GM21576 (cell line): ENCODE measurements around the gene CAPZA3.
"Not testable (repeated sequence)": the region's sequence is repeated elsewhere in the genome, so short reads cannot be mapped to it uniquely, and the experiment has no call there.

Source experiments
- ATAC-seq: cut with Tn5 transposase; IDR thresholded peaks from one replicate; pipeline ENCODE4 v1.9.1; 2021; ENCODE audit warnings: mild to moderate bottlenecking, moderate library complexity; ENCODE audit not compliant: unreplicated experiment

Gene CAPZA3

GRCh38 chr12:18737819-18738218 is at the start of gene CAPZA3, which contains the start of gene PLCZ1:
Gene CAPZA3 (plus strand): TSS chr12:18738119. CDS start chr12:18738269, 150 bp downstream.
Gene PLCZ1 (minus strand): TSS chr12:18738012. CDS start chr12:18737371, 641 bp downstream.
- ATAC-seq = no peak

- ATAC-seq = no peak
Observed at GRCh38 chr12:18689771-18690170, 48.1 kb upstream of the CAPZA3 start.

- ATAC-seq = no peak
Observed at GRCh38 chr12:18690653-18691052, 47.3 kb upstream of the CAPZA3 start.

GRCh38 chr12:18693986-18694385 is 43.9 kb upstream of the CAPZA3 start:
- not testable (repeated sequence) for ATAC-seq

GRCh38 chr12:18696971-18697602 is 40.8 kb upstream of the CAPZA3 start:
- no peak for ATAC-seq

GRCh38 chr12:18700271-18700670 is 37.6 kb upstream of the CAPZA3 start:
- no peak for ATAC-seq

GRCh38 chr12:18703321-18703720 is 34.6 kb upstream of the CAPZA3 start:
- no peak for ATAC-seq

GRCh38 chr12:18703911-18704310 is 34.0 kb upstream of the CAPZA3 start:
- ATAC-seq = no peak

- no peak for ATAC-seq
Observed at GRCh38 chr12:18706798-18707197, 31.1 kb upstream of the CAPZA3 start.

GRCh38 chr12:18716236-18716635 is 21.7 kb upstream of the CAPZA3 start:
- no peak for ATAC-seq

GRCh38 chr12:18718462-18718861 is 19.5 kb upstream of the CAPZA3 start:
- ATAC-seq = no peak

GRCh38 chr12:18719922-18720510 is 17.9 kb upstream of the CAPZA3 start:
- ATAC-seq = no peak

- ATAC-seq = no peak
Observed at GRCh38 chr12:18720690-18721089, 17.2 kb upstream of the CAPZA3 start.

GRCh38 chr12:18721452-18721851 is 16.5 kb upstream of the CAPZA3 start:
- ATAC-seq = no peak

GRCh38 chr12:18723752-18724151 is 14.2 kb upstream of the CAPZA3 start:
- ATAC-seq = no peak

GRCh38 chr12:18731156-18731555 is 6.8 kb upstream of the CAPZA3 start:
- ATAC-seq = no peak

GRCh38 chr12:18747895-18748294 is 10.0 kb downstream of the CAPZA3 start:
- ATAC-seq = no peak

- ATAC-seq = no peak
Observed at GRCh38 chr12:18749386-18749957, 11.6 kb downstream of the CAPZA3 start.

GRCh38 chr12:18750085-18750484 is 12.2 kb downstream of the CAPZA3 start:
- no peak for ATAC-seq

GRCh38 chr12:18751866-18752265 is 13.9 kb downstream of the CAPZA3 start:
- ATAC-seq = no peak

- ATAC-seq = no peak
Observed at GRCh38 chr12:18752280-18752920, 14.5 kb downstream of the CAPZA3 start.

- no peak for ATAC-seq
Observed at GRCh38 chr12:18752947-18753346, 15.0 kb downstream of the CAPZA3 start.
